Uterus (tissue), 2 donors: ENCODE data around the gene ANXA9.
A peak's percentile ranks its signal among the peaks of the same experiment; 100 is the strongest.

ENCODE experiments used
- CTCF ChIP-seq, 4 experiments: fragments of 200-600 bp in 2 of 4; fragments of 450-650 bp in 2 of 4; sonication (generic) in 2 of 4; IDR thresholded peaks; one replicate each; pipeline ENCODE4 v1.5.1; 2016 to 2019; ENCODE audit warnings: antibody characterized with exemption in 4 of 4, mild to moderate bottlenecking in 2 of 4, moderate library complexity in 1 of 4
- POLR2A ChIP-seq, 2 donors: fragments of 450-650 bp; IDR thresholded peaks; one replicate each; pipeline ENCODE4 v1.6.1; 2016; ENCODE audit warnings: antibody characterized with exemption in 2 of 2, mild to moderate bottlenecking in 1 of 2, moderate library complexity in 1 of 2

- TF ChIP-seq POLR2A (IDR thresholded peaks at IDR 0.05) = peak; percentile 69 to 71
- TF ChIP-seq CTCF (IDR thresholded peaks at IDR 0.05) = peak in 2 of 4 experiments; percentile 14 to 27
These were observed 26.4 kb downstream of the ANXA9 start, which contains the start of gene PRUNE1 for GRCh38 chr1:151008244-151009205.
